ENCODE data around the gene SNRPN. TPM values are rescaled to one million over a fixed set of nuclear protein-coding genes. Genes with fewer than 3 reads are reported as not detected.
"Not testable (repeated sequence)": the region's sequence is repeated elsewhere in the genome, so short reads cannot be mapped to it uniquely, and the experiment has no call there.

The SNRPN gene
- total RNA-seq, 1 donor from 2014 or later, result 408 TPM

DNA sequence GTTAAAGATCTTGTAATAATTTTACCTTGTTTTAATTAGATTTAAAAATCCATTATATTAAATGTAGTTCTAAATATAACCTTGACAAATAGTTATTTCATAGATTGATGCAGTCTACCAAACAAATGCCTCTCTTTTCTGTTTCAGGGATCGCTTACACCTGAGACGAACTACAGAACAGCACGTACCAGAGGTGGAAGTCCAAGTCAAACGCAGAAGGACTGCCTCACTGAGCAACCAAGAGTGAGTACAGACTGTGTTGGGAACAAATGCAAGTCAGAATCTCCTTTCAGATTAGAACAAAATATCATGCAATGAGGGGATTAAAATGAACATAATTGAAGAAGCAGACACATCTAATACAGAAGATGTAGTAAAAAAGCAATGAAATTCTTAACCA is 7.2 kb downstream of the SNRPN start:
- DNase-seq (ENCODE audit: missing footprints) (no peak), ATAC-seq (no peak)
- intact Hi-C loops (cut with DNase I), result no loop called here

DNA sequence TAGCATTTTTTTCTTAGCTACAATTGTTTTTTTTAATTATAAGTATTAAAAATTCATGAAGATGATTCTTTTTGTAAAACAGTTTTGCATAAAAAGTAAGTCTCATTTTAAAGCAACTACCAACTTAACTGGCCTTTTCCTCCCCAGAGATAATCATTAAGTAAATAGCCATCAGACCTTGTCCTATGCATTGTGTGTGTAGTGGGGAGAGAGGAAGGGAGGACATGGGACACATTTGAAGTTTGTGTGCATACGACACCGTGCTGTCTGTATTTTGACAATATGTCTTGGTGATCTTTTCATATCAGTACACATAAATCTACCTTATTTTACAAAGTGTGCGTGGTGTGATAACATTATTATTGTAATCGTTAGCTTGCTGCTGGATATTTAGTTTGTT is 8.1 kb downstream of the SNRPN start:
- DNase-seq (ENCODE audit: missing footprints), result no peak
- ATAC-seq, result no peak
- intact Hi-C loops (cut with DNase I), result no loop called here

DNA sequence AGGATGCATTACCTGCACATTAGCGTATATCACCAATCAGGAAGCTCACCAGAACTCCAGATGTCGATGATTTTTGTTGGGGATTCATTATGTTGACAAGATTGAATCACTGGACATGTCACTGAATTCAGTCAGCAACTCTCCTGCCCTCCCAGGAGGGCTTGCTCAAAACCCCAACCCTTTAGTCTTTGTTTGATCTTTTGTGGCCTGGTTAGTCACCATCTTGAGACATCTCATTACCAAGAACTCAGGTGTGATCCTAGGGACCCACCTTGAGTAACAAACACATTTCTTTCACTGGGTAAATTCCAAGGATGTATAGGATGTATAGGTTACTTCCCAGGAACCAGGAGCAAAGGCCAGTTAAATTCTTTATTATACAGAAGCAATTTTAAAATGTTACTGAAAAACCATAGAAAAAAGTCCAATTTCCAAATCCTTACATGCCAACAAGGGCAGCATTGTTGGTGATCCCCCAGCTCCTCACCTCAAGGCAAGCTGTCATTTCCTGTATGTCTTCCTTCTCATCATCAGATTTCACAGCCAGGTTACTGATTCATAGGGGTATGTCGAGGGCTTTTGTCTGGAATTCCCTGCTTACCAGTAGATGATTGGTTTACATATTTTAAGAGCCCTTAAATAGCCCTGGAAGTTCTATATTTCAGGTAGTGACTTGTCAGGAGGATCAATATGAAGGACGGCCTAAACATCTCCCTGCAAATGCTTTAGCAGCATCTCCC is 11.7 kb downstream of the SNRPN start:
- no peak for DNase-seq (ENCODE audit: missing footprints)
- no peak for ATAC-seq
- intact Hi-C loops (cut with DNase I), result no loop called here

DNA sequence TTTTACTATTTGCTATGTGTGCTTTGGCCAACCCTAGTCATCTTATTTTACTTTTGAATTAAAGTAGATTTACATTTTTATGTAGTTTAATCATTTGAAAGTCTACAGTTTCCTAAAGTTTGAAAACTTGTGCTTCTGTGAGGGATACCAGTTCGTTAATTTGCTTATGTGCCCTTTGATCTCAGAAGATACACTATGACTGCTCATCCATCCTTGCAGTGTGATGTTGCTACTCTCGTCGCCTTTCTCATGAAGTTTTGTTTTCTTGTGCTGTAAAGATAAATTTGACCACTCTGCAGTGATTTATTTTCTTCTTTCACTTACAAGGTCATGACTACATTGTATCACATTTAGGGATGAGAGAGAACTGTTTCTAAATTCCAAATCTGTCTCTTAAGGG is 16.3 kb downstream of the SNRPN start:
- DNase-seq (ENCODE audit: missing footprints), result no peak
- ATAC-seq, result no peak
- intact Hi-C loops (cut with DNase I), result loop anchor here (10.0 kb wide), 2 partner anchors 54 to 134 kb away; no protein-coding TSS in a partner anchor

DNA sequence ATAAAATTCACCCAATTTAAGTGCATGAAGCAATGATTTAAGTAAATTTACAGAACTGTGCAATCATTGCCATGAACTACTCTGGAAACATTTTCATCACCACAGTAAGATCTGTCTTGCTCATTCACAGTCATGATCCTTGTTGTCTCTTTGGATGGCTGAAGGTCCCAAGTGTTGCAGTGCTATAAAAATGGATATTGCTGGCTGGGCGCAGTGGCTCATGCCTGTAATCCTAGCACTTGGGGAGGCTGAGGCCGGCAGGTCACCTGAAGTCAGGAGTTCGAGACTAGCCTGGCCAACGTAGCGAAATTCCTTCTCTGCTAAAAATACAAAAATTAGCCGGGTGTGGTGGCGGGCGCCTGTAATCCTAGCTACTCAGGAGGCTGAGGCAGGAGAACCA is 17.0 kb downstream of the SNRPN start:
- no peak for ATAC-seq
- intact Hi-C loops (cut with DNase I), result loop anchor here (10.0 kb wide), 2 partner anchors 53 to 133 kb away; no protein-coding TSS in a partner anchor
- no peak for DNase-seq (ENCODE audit: missing footprints)

DNA sequence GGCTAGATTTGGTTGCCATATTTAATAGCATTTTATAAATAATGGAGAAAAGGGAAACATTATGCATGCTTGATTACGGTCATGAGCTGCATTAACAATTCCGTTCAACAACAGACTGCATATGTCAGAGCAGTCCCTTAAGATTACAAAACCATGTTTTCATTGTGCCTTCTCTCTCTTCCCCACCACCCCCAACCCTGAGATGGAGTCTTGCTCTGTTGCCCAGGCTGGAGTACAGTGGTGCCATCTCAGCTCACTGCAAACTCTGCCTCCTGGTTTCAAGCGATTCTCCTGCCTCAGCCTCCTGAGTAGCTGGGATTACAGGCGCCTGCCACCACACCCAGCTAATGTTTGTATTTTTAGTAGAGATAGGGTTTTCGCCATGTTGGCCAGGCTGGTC is 17.9 kb downstream of the SNRPN start:
- intact Hi-C loops (cut with DNase I), result loop anchor here (10.0 kb wide), 2 partner anchors 52 to 132 kb away; no protein-coding TSS in a partner anchor
- DNase-seq (ENCODE audit: missing footprints); ATAC-seq: not testable (repeated sequence)

DNA sequence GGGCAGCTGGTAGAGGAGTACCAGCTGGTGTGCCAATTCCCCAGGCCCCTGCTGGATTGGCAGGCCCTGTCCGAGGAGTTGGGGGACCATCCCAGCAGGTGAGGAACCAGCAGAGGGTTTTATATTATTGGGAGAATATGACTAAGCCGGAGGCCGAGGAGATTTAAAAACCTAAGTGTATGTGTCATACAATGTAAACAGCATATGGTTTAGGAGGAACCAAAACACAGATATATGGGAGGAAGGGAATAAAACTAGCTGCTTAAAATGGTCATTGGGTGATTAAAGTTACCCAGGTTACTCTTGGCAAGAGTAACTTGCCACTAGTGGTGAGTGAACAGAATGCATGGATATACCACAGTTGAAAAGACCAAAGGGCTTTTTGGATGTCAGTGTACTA is 22.1 kb downstream of the SNRPN start:
- DNase-seq (ENCODE audit: missing footprints) (no peak), ATAC-seq (no peak)
- intact Hi-C loops (cut with DNase I), result loop anchor here (10.0 kb wide), 2 partner anchors 48 to 128 kb away; no protein-coding TSS in a partner anchor

DNA sequence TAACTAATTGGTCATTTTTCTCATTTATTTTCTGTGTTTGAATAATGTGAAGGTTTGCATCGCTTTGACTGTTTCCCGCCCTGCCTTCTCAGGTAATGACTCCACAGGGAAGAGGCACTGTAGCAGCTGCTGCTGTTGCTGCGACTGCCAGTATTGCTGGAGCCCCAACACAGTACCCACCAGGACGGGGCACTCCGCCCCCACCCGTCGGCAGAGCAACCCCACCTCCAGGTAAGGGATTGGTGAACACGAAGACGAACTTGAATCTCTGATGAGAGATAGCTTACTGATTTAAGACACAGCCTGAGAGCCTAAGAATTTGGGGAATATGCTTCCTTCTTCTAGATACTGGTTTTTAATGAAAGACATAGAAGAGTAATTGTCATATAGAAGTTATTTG is 22.9 kb downstream of the SNRPN start:
- no peak for ATAC-seq
- intact Hi-C loops (cut with DNase I), result loop anchor here (10.0 kb wide), 2 partner anchors 47 to 127 kb away; no protein-coding TSS in a partner anchor
- DNase-seq (ENCODE audit: missing footprints), result no peak

DNA sequence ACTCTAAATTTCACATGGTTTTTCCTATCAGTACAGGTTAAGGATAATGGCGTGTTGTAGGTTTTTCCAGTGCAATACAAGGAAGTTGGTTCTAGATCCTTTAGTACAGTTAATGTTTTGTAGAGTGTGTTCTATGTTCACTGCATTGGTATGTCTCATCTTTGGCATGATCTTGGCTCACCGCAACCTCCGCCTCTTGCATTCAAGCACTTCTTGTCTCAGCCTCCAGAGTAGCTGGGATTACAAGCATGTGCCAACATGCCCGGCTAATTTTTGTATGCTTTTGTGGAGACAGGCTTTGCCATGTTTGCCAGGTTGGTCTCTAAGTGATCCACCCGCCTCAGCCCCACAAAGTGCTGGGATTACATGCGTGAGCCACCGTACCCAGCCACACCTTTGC is 30.4 kb downstream of the SNRPN start:
- DNase-seq (ENCODE audit: missing footprints), result no peak

DNA sequence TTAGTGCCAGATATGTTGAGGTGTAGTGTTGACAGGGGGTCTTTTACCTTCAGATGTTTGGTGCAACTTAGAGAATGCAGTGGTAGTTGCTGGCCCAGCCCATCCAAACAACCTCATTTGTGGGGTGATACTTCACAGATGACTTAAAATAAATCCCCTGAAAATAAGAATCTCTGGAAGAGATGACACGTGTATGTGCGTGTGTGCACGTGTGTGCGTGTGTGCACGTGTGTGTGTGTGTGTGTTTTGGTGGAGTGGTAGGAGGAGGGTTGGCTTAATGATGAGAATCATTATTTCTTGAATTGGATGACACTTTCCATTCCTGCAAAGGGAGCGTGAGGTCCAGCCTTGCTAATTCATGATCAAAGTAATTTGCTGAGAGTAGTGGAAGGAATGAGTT is 31.9 kb downstream of the SNRPN start:
- DNase-seq (ENCODE audit: missing footprints) (no peak), ATAC-seq (no peak)
- intact Hi-C loops (cut with DNase I), result no loop called here

More for the DNA sequence above, 30.4 kb downstream of the SNRPN start:
- intact Hi-C loops (cut with DNase I), result no loop called here
- ATAC-seq, result no peak

DNA sequence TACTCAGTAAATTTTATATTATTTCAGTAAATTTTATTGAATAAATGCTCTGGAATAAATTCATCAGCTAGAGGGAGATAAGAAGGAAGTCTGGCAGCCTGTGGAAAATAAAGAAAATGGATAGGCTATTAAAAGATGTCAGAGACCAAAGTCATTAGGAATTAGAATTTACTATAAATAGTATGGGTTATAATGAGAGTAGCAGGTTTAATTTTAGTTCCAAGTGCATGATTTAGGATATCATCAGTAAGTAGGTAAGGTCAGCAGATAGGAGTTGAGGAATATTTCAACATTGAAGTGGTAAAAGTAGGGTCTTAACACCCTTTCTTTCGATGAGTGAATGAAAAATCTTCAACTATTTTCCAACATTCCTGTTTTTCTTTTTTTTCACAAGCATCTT is 64.6 kb downstream of the SNRPN start:
- DNase-seq (ENCODE audit: missing footprints) (no peak), ATAC-seq (peak; percentile 26)
- intact Hi-C loops (cut with DNase I), result loop anchor here (10.0 kb wide), 1 partner anchor 75 kb away; no protein-coding TSS in a partner anchor

DNA sequence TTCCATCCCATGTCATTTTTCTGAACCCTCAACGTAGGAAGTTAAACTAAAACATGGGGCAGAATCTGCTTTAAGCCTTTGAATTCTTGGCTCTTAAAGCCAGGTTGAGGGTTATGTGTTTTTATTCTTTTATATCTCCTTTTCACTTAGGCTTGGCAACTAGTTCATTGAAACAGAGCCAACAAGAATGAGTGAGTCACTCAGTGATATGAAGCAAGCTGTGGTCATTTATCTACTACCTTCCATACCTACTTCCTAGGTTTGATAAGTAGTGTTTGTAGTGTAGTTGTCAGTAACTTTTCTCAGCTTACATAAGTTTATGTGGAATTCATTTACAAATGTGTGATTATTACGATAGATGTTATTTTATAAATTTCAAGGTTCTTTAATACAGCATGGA is 67.4 kb downstream of the SNRPN start:
- DNase-seq (ENCODE audit: missing footprints) (no peak), ATAC-seq (no peak)
- intact Hi-C loops (cut with DNase I), result loop anchor here (10.0 kb wide), 1 partner anchor 47 kb away; no protein-coding TSS in a partner anchor

Other genes starting within 250 kb of the SNRPN start
- gene SNURF, start within 50 bp of the SNRPN start, total RNA-seq, result 57.8 TPM